ENCODE results near the gene CA10. TPM values are rescaled to one million over a fixed set of nuclear protein-coding genes. Genes with fewer than 3 reads are reported as not detected.
A peak's percentile ranks its signal among the peaks of the same experiment; 100 is the strongest.

Gene CA10
- total and polyA plus RNA-seq, 2 experiments from 2014 or later, result 0.92 to 1.5 TPM

GRCh38 chr17:51699303-51699702 is 459.2 kb downstream of the CA10 start:
- Histone ChIP-seq H3K4me1 (ENCODE audit: insufficient read depth) (no peaks in the 10 kb centered on the region), H3K79me2 (replicated peaks; ENCODE audit: insufficient read depth) (no peaks in the 10 kb centered on the region)
- peak; percentile 38 for DNase-seq (ENCODE audit: low spot score)

GRCh38 chr17:51692917-51693316 is 465.6 kb downstream of the CA10 start:
- Histone ChIP-seq H3K27ac (ENCODE audit: low read depth) (no peak overlapping the region), H3F3A (replicated peaks; ENCODE audit: low read depth) (no peaks in the 10 kb centered on the region), H4K20me1 (replicated peaks; ENCODE audit: insufficient read depth) (no peaks in the 10 kb centered on the region), H3K36me3 (ENCODE audit: insufficient read depth) (no peaks in the 10 kb centered on the region), H3K79me2 (replicated peaks; ENCODE audit: insufficient read depth) (no peaks in the 10 kb centered on the region), H3K27me3 (ENCODE audit: insufficient read depth) (no peaks in the 10 kb centered on the region), H3K4me3 (no peak overlapping the region), H2AFZ (no peak overlapping the region), H3K9me2 (ENCODE audit: insufficient read depth) (peaks cover 9% of the 10 kb centered on the region; the same call in 1 of the 2 replicates), H3K4me2 (no peak overlapping the region), H3K4me1 (ENCODE audit: insufficient read depth) (no peaks in the 10 kb centered on the region)
- Mint-ChIP-seq H3K9me3 (peaks cover 17% of the 10 kb centered on the region; the same call in 2 of the 3 replicates), H3K27me3 (ENCODE audit: insufficient read depth, low read depth, poor library complexity) (peaks cover 2% of the 10 kb centered on the region), H3K36me3 (ENCODE audit: low read depth) (no peaks in the 10 kb centered on the region), H3K4me3 (no peak overlapping the region), H3K27ac (no peak overlapping the region), H3K4me1 (no peaks in the 10 kb centered on the region)
- TF ChIP-seq ZNF114 (CRISPR knock-in tag; IDR thresholded peaks at IDR 0.05) (no peak), CREB1 (CRISPR knock-in tag; IDR thresholded peaks at IDR 0.05; ENCODE audit: low read depth) (no peak), EZH2phosphoT487 (IDR thresholded peaks at IDR 0.05; ENCODE audit: unreplicated experiment) (no peak), ETS1 (IDR thresholded peaks at IDR 0.05) (no peak)
- DNase-seq (ENCODE audit: low spot score) (no peak), ATAC-seq (no peak)

More at GRCh38 chr17:51699303-51699702, 459.2 kb downstream of the CA10 start:
- TF ChIP-seq CTCF (conservative IDR thresholded peaks at IDR 0.05; ENCODE audit: low read depth in 2 of 2) (peak; percentile 22 to 41; a peak in 1 of 4 replicates), ETS1 (IDR thresholded peaks at IDR 0.05) (no peak), JUNB (IDR thresholded peaks at IDR 0.05; ENCODE audit: unreplicated experiment) (no peak)
- Histone ChIP-seq H3K27me3 (ENCODE audit: insufficient read depth) (no peaks in the 10 kb centered on the region), H3K36me3 (ENCODE audit: insufficient read depth) (no peaks in the 10 kb centered on the region), H3K9me2 (ENCODE audit: insufficient read depth) (0 out of 2 replicates have a peak, but pooled peaks cover 3% of the 10 kb centered on the region), H3K4me2 (no peak overlapping the region), H3K4me3 (no peak overlapping the region), H4K20me1 (replicated peaks; ENCODE audit: insufficient read depth) (no peaks in the 10 kb centered on the region), H2AFZ (no peak overlapping the region), H3K27ac (ENCODE audit: low read depth) (no peak overlapping the region), H3F3A (replicated peaks; ENCODE audit: low read depth) (no peaks in the 10 kb centered on the region)
- no peaks in the 10 kb centered on the region for H3K36me3 Mint-ChIP-seq (ENCODE audit: low read depth)
- H3K4me1 Mint-ChIP-seq, result no peaks in the 10 kb centered on the region
- H3K4me3 Mint-ChIP-seq, result no peak overlapping the region
- peaks cover 9% of the 10 kb centered on the region; the same call in 2 of the 3 replicates for H3K9me3 Mint-ChIP-seq
- H3K27me3 Mint-ChIP-seq (ENCODE audit: insufficient read depth, low read depth, poor library complexity), result peaks cover 4% of the 10 kb centered on the region
- ATAC-seq, result peak; percentile 39; the same call in 2 of the 3 replicates
- H3K27ac Mint-ChIP-seq, result no peak overlapping the region

Measured in GM23338 (cell line).